GM19395 (cell line): ENCODE measurements around the gene SUSD3.

Experiments
- ATAC-seq: cut with Tn5 transposase; IDR thresholded peaks from one replicate; pipeline ENCODE4 v1.9.1; 2021; ENCODE audit warnings: mild to moderate bottlenecking, moderate library complexity; ENCODE audit not compliant: unreplicated experiment

Gene SUSD3

GRCh38 chr9:93134015-93134739, 75.7 kb downstream of the SUSD3 start, which contains the start of gene NINJ1:
NINJ1 (minus strand) TSS chr9:93134251; CDS start chr9:93134217, 34 bp downstream.
- ATAC-seq = peak; percentile 75
